Sigmoid colon (tissue), 4 donors: Measurements from ENCODE around the gene PTGDS.

Source experiments
- CTCF ChIP-seq, 4 experiments: fragments of 450-650 bp in 3 of 4; fragments of 200-600 bp in 1 of 4; IDR thresholded peaks; one replicate each; pipeline ENCODE4 v1.5.1; 2016 to 2019; ENCODE audit warnings: antibody characterized with exemption in 4 of 4, mild to moderate bottlenecking in 3 of 4, moderate library complexity in 2 of 4
- EP300 ChIP-seq, 4 donors: sonication (generic); formaldehyde crosslinking; IDR thresholded peaks; one replicate each; pipeline ENCODE4 v1.6.1; 2017; ENCODE audit warnings: antibody characterized with exemption in 4 of 4
- POLR2A ChIP-seq, 2 donors: fragments of 450-650 bp; IDR thresholded peaks; one replicate each; pipeline ENCODE4 v1.6.1; 2016; ENCODE audit warnings: antibody characterized with exemption in 2 of 2, mild to moderate bottlenecking in 2 of 2, moderate library complexity in 2 of 2
- POLR2AphosphoS5 ChIP-seq, 4 donors: sonication (generic); formaldehyde crosslinking; IDR thresholded peaks; one replicate each; pipeline ENCODE4 v1.6.1; 2017; ENCODE audit warnings: antibody characterized with exemption in 4 of 4

GRCh38 chr9:136953771-136954269 lies 23.5 kb upstream of the PTGDS start:
- TF ChIP-seq CTCF (IDR thresholded peaks at IDR 0.05) (no peak), POLR2A (IDR thresholded peaks at IDR 0.05) (no peak), POLR2AphosphoS5 (IDR thresholded peaks at IDR 0.05) (no peak), EP300 (IDR thresholded peaks at IDR 0.05) (no peak)
